Keratinocyte (primary cell): ENCODE results near the gene YIPF1. TPM values are rescaled to one million over a fixed set of nuclear protein-coding genes. Genes with fewer than 3 reads are reported as not detected.

Experiments
- DNase-seq: peaks from one replicate; pipeline ENCODE4 v3.0.0-alpha.2; 2011; ENCODE audit warnings: low read depth, missing footprints, low spot score
- FAIRE-seq: peaks from 2 replicates; lab custom pipeline; 2011; peaks lifted over from hg19 to GRCh38; lab: Jason Lieb, UNC
- H2AFZ ChIP-seq: 2 replicates; pipeline ENCODE4 v1.6.0; 2012; ENCODE audit warnings: low read length, control low read depth, inconsistent platforms; ENCODE audit not compliant: control insufficient read depth
- H3K27ac ChIP-seq: 2 replicates; pipeline ENCODE4 v1.5.1; 2011; ENCODE audit warnings: low read length; ENCODE audit not compliant: control insufficient read depth, insufficient read depth
- H3K27me3 ChIP-seq: 3 replicates; pipeline ENCODE4 v1.6.0; 2011; ENCODE audit warnings: low read length; ENCODE audit not compliant: control insufficient read depth, insufficient read depth; ENCODE audit errors: extremely low read depth
- H3K36me3 ChIP-seq, 2 experiments: 2 replicates in 1 of 2; 3 replicates in 1 of 2; pipeline ENCODE4 v1.5.1; 2011; ENCODE audit warnings: low read length in 2 of 2, mild to moderate bottlenecking in 1 of 2; ENCODE audit not compliant: control insufficient read depth in 2 of 2, insufficient read depth in 2 of 2; ENCODE audit errors: extremely low read depth in 1 of 2
- H3K4me1 ChIP-seq: 3 replicates; pipeline ENCODE4 v1.5.1; 2011; ENCODE audit warnings: low read length; ENCODE audit not compliant: control insufficient read depth, insufficient read depth; ENCODE audit errors: extremely low read depth
- H3K4me2 ChIP-seq: 3 replicates; pipeline ENCODE4 v1.6.0; 2011; ENCODE audit warnings: low read depth, low read length; ENCODE audit not compliant: control insufficient read depth, insufficient read depth; ENCODE audit errors: extremely low read depth
- H3K4me3 ChIP-seq, 3 experiments: fragments of 200-600 bp in 1 of 3; sonication (generic) in 1 of 3; 2 replicates in 2 of 3; 3 replicates in 1 of 3; pipeline ENCODE4 v1.5.1; 2011 to 2016; ENCODE audit warnings: low read length in 3 of 3, mild to moderate bottlenecking in 3 of 3, control low read depth in 2 of 3, inconsistent platforms in 1 of 3, low read depth in 1 of 3, mixed read lengths in 1 of 3, mixed run types in 1 of 3, moderate library complexity in 1 of 3; ENCODE audit not compliant: control insufficient read depth in 2 of 3, insufficient read depth in 2 of 3; ENCODE audit errors: extremely low read depth in 1 of 3
- H3K79me2 ChIP-seq: 2 replicates; pipeline ENCODE4 v1.6.0; 2012; ENCODE audit warnings: low read length; ENCODE audit not compliant: control insufficient read depth, insufficient read depth
- H3K9ac ChIP-seq: 3 replicates; pipeline ENCODE4 v1.6.0; 2011; ENCODE audit warnings: low read length; ENCODE audit not compliant: control insufficient read depth, insufficient read depth; ENCODE audit errors: extremely low read depth
- H3K9me1 ChIP-seq: 3 replicates; pipeline ENCODE4 v1.6.0; 2011; ENCODE audit warnings: low read length; ENCODE audit not compliant: control insufficient read depth, insufficient read depth; ENCODE audit errors: extremely low read depth
- H3K9me3 ChIP-seq: 2 replicates; pipeline ENCODE4 v1.5.1; 2012; ENCODE audit warnings: low read depth, low read length; ENCODE audit not compliant: control insufficient read depth
- H4K20me1 ChIP-seq: 3 replicates; pipeline ENCODE4 v1.6.0; 2011; ENCODE audit warnings: low read length; ENCODE audit not compliant: control insufficient read depth, insufficient read depth; ENCODE audit errors: extremely low read depth
- CTCF ChIP-seq, 3 experiments: IDR thresholded peaks in 1 of 3; conservative IDR thresholded peaks in 1 of 3; optimal IDR thresholded peaks in 1 of 3; 2 replicates in 2 of 3; 3 replicates in 1 of 3; pipeline versions ENCODE3 to v1.5.1; 2011; ENCODE audit warnings: low read length in 3 of 3, mild to moderate bottlenecking in 3 of 3, moderate library complexity in 2 of 3, control low read depth in 1 of 3, inconsistent platforms in 1 of 3; ENCODE audit not compliant: insufficient read depth in 2 of 3; ENCODE audit errors: extremely low read depth in 1 of 3
- EZH2 ChIP-seq: IDR thresholded peaks from one replicate; pipeline ENCODE4 v1.6.1; 2012; ENCODE audit warnings: inconsistent platforms, mild to moderate bottlenecking, low read length, moderate library complexity
- dilution Hi-C: fragments of 300-500 bp; cut with MboI; formaldehyde crosslinking; loops from one replicate; pipeline ENCODE4 v1.7.0; 2020; ENCODE audit warnings: low sequenced_read_pairs; ENCODE audit not compliant: extremely low pct_ligation_motif_present
- polyA plus RNA-seq, 5 experiments: library from polyadenylated mRNA; depleted of rRNA in 3 of 5; stranded (reverse) in 3 of 5; stranded (forward) in 1 of 5; unstranded in 1 of 5; fragments of >200 nt; gene quantifications; 1 replicate in 1 of 5; 2 replicates in 3 of 5; 3 replicates in 1 of 5; pipeline versions ENCODE4 v1.2.1 to v1.2.3, GENCODE V29; 2011 to 2012; ENCODE audit warnings: missing spikeins in 2 of 5, low read depth in 1 of 5, low replicate concordance in 1 of 5

YIPF1 gene
- polyA plus RNA-seq, 1 donor (not counting 4 experiments of a cell fraction or from before 2014, with no cell fraction given) = 43.3 TPM

DNA sequence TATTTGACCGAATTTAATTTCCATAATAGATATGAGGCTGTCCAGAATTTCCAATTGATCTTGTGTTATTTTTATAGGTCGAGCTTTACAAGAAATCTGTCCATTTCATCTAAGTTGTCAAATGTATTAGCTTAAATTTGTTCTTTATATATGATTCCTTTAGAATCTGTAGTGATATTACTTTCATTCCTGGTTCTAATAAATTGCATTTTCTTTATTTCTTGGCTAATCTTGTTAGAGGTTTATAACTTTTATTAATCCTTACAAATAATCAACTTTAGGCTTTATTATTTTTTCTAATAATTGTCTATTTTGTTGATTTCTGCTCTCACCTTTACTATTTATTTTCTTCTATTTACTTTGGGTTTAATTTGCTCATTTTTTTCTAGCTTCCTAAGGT lies 41.9 kb upstream of the YIPF1 start:
- Histone ChIP-seq H3K4me3 (no peak overlapping the region), H3K36me3 (peaks cover 6 to 10% of the 10 kb centered on the region in 2 experiments), H2AFZ (no peak overlapping the region), H3K4me2 (no peak overlapping the region), H4K20me1 (no peaks in the 10 kb centered on the region), H3K27ac (no peak overlapping the region), H3K9ac (no peak overlapping the region), H3K9me1 (no peaks in the 10 kb centered on the region), H3K79me2 (no peaks in the 10 kb centered on the region), H3K4me1 (no peaks in the 10 kb centered on the region), H3K9me3 (peaks cover 5% of the 10 kb centered on the region), H3K27me3 (no peaks in the 10 kb centered on the region)
- dilution Hi-C loops = no loop called here
- TF ChIP-seq CTCF (optimal IDR thresholded peaks at IDR 0.05 in 1 of 3, IDR thresholded peaks at IDR 0.05 in 1 of 3, conservative IDR thresholded peaks at IDR 0.05 in 1 of 3; ENCODE audit: extremely low read depth in 1 of 3, insufficient read depth in 2 of 3, low read length in 3 of 3) (no peak), EZH2 (no peak)
- DNase-seq = no peak
- no peak for FAIRE-seq

GRCh38 chr1:53930932-53931331 lies 41.3 kb upstream of the YIPF1 start:
- no peak overlapping the region for H3K4me3 ChIP-seq
- dilution Hi-C loops = no loop called here
- H3K4me1 ChIP-seq = no peaks in the 10 kb centered on the region
- H3K27me3 ChIP-seq = no peaks in the 10 kb centered on the region
- H3K79me2 ChIP-seq = no peaks in the 10 kb centered on the region
- peaks cover 5% of the 10 kb centered on the region for H3K9me3 ChIP-seq
- no peaks in the 10 kb centered on the region for H4K20me1 ChIP-seq
- no peaks in the 10 kb centered on the region for H3K9me1 ChIP-seq
- TF ChIP-seq CTCF (optimal IDR thresholded peaks at IDR 0.05 in 1 of 3, IDR thresholded peaks at IDR 0.05 in 1 of 3, conservative IDR thresholded peaks at IDR 0.05 in 1 of 3; ENCODE audit: extremely low read depth in 1 of 3, insufficient read depth in 2 of 3, low read length in 3 of 3) (no peak), EZH2 (no peak)
- no peak for FAIRE-seq
- DNase-seq = no peak
- H3K4me2 ChIP-seq = no peak overlapping the region
- no peak overlapping the region for H3K9ac ChIP-seq
- H3K27ac ChIP-seq = no peak overlapping the region
- H3K36me3 ChIP-seq = peaks cover 6 to 10% of the 10 kb centered on the region in 2 experiments
- no peak overlapping the region for H2AFZ ChIP-seq
